ENCODE measurements around the gene HELZ.
"Not testable (repeated sequence)": the region's sequence is repeated elsewhere in the genome, so short reads cannot be mapped to it uniquely, and the experiment has no call there.

The HELZ gene

DNA sequence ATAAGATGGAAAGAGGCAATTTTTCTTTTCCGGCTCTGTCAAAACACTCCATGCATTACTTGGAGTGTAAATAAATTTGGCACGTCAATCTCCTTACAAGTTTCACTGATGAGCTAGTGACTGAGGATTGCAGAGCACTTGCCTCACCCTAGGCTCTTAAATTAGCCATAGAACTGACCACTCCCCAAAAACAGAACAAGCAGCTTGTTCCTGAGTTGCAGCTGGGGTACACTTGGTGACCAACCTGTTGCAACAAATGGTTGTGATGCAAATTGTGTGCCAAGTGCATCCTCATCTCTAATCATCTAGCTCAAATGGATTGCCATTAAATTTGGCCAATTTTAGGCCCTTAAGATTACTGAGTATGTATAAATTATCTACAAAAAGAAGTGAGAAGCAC, 133.7 kb downstream of the HELZ start:
- H3K27ac ChIP-seq (ENCODE audit: low read length): no peak overlapping the region
- H3K36me3 ChIP-seq (ENCODE audit: control insufficient read depth in 1 of 2, insufficient read depth in 2 of 2, low read length in 2 of 2): peaks cover 60 to 63% of the 10 kb centered on the region in 2 donors

DNA sequence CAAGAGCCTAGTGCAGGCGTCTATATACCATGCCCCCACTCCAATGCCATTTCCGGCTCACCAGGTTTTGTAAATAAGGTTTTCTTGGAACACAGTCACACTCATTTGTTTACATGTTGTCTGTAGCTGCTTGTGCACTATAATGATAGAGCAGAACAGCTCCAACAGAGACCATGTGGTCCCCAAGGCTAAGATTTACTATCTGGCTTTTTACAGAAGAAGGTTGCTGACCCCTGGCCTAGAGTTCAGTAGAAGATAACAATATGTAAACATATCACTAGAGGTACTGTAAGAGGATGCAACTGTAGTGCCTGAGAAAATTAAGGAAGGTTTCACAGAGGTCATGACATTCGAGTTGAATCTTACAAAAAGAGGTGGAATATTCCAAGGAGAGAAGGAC, 134.4 kb downstream of the HELZ start:
- H3K4me1 ChIP-seq (ENCODE audit: control insufficient read depth in 1 of 2, insufficient read depth in 2 of 2, low read length in 2 of 2): no peaks in the 10 kb centered on the region
- H3K9me3 ChIP-seq (ENCODE audit: control insufficient read depth in 1 of 2, low read length in 2 of 2): no peaks in the 10 kb centered on the region
- peaks cover 60 to 61% of the 10 kb centered on the region in 2 donors for H3K36me3 ChIP-seq (ENCODE audit: control insufficient read depth in 1 of 2, insufficient read depth in 2 of 2, low read length in 2 of 2)
- no peak overlapping the region for H3K27ac ChIP-seq (ENCODE audit: low read length)
- H3K27me3 ChIP-seq (ENCODE audit: low read depth, low read length): no peaks in the 10 kb centered on the region
- H3K4me3 ChIP-seq (ENCODE audit: low read depth in 1 of 2, low read length in 2 of 2): no peak overlapping the region

More for the DNA sequence above, 133.7 kb downstream of the HELZ start:
- Histone ChIP-seq H3K9me3 (ENCODE audit: control insufficient read depth in 1 of 2, low read length in 2 of 2) (peaks cover 0 to 4% of the 10 kb centered on the region in 2 donors), H3K4me3 (ENCODE audit: low read depth in 1 of 2, low read length in 2 of 2) (no peak overlapping the region), H3K4me1 (ENCODE audit: control insufficient read depth in 1 of 2, insufficient read depth in 2 of 2, low read length in 2 of 2) (no peaks in the 10 kb centered on the region), H3K27me3 (ENCODE audit: low read depth, low read length) (no peaks in the 10 kb centered on the region)

DNA sequence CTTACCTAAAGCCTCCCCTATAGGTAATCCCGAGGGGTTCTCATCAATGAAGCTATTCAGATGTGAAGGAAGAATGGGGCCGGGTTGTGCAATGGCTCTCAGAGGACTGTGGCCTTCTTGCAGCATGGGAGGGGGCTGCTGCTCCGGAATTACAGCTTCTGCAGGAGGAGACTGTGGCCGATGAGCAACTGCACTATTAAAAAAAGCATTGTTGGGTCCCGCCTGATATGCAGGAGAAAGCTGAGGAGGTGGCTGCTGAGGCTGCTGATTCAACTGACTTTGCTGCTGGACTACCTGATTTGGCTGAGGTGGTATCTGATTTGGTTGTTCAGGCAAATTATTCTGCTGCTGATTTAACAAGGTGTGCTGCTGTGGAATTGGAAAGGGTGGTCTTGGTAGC, 135.9 kb downstream of the HELZ start:
- H3K4me3 ChIP-seq (ENCODE audit: low read depth in 1 of 2, low read length in 2 of 2): no peak overlapping the region
- H3K9me3 ChIP-seq (ENCODE audit: control insufficient read depth in 1 of 2, low read length in 2 of 2): no peaks in the 10 kb centered on the region
- peaks cover 57 to 60% of the 10 kb centered on the region in 2 donors for H3K36me3 ChIP-seq (ENCODE audit: control insufficient read depth in 1 of 2, insufficient read depth in 2 of 2, low read length in 2 of 2)
- H3K4me1 ChIP-seq (ENCODE audit: control insufficient read depth in 1 of 2, insufficient read depth in 2 of 2, low read length in 2 of 2): no peaks in the 10 kb centered on the region
- H3K27me3 ChIP-seq (ENCODE audit: low read depth, low read length): no peaks in the 10 kb centered on the region
- H3K27ac ChIP-seq (ENCODE audit: low read length): no peak overlapping the region

DNA sequence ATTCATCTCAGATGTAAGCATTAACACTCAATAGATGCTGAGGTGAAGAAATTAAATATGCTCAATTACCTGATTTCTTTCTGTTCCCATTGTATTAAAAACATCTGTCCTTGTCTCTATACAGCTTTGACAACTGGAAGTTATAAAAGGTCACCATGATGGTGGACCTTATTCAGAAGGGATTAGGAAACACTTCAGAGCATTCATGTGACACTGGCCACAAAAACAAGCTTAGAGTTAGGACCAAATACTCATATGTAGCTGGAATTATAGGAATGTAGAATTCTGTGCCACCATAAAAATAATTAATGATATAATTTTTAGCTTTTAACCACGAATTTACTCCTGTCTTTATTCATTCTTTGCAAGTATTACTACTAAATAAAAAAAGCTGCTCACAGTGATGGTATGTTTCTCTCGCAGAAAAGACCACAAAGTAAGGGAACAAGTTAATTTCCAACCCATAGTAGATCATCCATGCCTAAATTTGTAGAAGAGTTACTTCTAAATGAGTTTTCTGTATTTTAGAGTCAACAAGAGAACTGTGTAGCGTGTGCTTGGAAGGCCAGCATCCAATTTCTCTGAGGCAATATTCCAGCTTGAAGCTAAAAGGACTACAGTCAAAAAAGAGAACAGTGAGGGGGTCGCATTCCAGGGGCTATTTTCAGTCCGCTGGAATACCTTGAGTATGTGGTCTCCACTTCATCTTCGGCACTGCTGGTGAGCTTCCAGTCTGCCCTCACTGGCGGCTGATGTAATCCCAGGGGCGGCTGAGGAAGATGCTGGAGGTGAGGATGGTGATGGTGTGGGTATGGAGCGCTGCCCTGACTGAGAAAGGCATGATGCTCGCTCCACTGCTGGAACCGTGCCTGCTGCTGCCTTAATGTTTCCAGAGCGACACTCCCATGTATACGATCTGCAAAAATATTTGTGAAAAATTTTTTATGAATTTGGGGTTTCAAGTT, 136.9 kb downstream of the HELZ start:
- H3K27ac ChIP-seq (ENCODE audit: low read length): no peak overlapping the region
- no peak overlapping the region for H3K4me3 ChIP-seq (ENCODE audit: low read depth in 1 of 2, low read length in 2 of 2)
- H3K4me1 ChIP-seq (ENCODE audit: control insufficient read depth in 1 of 2, insufficient read depth in 2 of 2, low read length in 2 of 2): no peaks in the 10 kb centered on the region
- H3K36me3 ChIP-seq (ENCODE audit: control insufficient read depth in 1 of 2, insufficient read depth in 2 of 2, low read length in 2 of 2): peaks cover 47 to 52% of the 10 kb centered on the region in 2 donors
- H3K27me3 ChIP-seq (ENCODE audit: low read depth, low read length): no peaks in the 10 kb centered on the region
- H3K9me3 ChIP-seq (ENCODE audit: control insufficient read depth in 1 of 2, low read length in 2 of 2): no peaks in the 10 kb centered on the region

DNA sequence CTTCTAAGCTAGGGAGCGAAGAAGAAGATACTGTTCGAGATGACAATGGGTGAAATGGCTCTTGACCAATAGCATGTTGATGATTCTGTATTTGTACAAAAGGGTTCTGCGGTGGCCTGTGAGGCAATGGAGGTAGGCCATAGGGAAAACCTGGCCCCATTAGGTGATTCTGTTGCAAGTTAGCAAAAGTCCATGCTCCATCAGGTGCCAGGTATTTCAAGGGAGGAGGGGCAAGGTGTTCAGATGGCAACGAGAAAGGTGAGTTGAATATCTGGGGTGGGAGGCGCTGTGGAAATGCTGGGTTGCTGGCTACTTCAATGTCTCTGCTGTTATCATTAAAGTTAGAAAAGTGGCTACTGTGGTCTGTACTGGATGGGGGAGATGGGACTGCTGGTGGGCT, 137.8 kb downstream of the HELZ start:
- H3K4me1 ChIP-seq (ENCODE audit: control insufficient read depth in 1 of 2, insufficient read depth in 2 of 2, low read length in 2 of 2): no peaks in the 10 kb centered on the region
- H3K27ac ChIP-seq (ENCODE audit: low read length): no peak overlapping the region
- H3K36me3 ChIP-seq (ENCODE audit: control insufficient read depth in 1 of 2, insufficient read depth in 2 of 2, low read length in 2 of 2): peaks cover 38 to 47% of the 10 kb centered on the region in 2 donors
- no peak overlapping the region for H3K4me3 ChIP-seq (ENCODE audit: low read depth in 1 of 2, low read length in 2 of 2)
- H3K9me3 ChIP-seq (ENCODE audit: control insufficient read depth in 1 of 2, low read length in 2 of 2): no peaks in the 10 kb centered on the region
- H3K27me3 ChIP-seq (ENCODE audit: low read depth, low read length): no peaks in the 10 kb centered on the region

DNA sequence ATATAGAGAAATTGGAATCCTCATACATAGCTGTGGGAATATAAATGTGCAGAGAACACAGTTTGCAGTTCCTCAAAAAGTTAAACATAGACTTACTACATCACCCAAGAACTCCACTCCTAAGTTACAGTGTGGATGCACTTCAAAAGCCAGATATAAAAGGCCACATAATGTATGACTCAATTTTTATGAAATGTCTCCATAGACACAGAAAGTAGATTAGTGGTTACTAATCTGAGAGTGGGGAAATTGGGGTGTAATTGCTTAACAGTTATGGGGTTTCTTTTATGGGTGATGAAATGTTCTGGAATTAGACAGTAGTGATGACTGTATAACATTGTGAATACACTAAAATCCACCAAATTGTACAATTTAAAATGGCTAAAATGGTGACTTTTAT, 139.8 kb downstream of the HELZ start:
- H3K27ac ChIP-seq (ENCODE audit: low read length): no peak overlapping the region
- no peaks in the 10 kb centered on the region for H3K27me3 ChIP-seq (ENCODE audit: low read depth, low read length)
- no peaks in the 10 kb centered on the region for H3K4me1 ChIP-seq (ENCODE audit: control insufficient read depth in 1 of 2, insufficient read depth in 2 of 2, low read length in 2 of 2)
- no peaks in the 10 kb centered on the region for H3K9me3 ChIP-seq (ENCODE audit: control insufficient read depth in 1 of 2, low read length in 2 of 2)
- peaks cover 27 to 28% of the 10 kb centered on the region in 2 donors for H3K36me3 ChIP-seq (ENCODE audit: control insufficient read depth in 1 of 2, insufficient read depth in 2 of 2, low read length in 2 of 2)
- H3K4me3 ChIP-seq (ENCODE audit: low read depth in 1 of 2, low read length in 2 of 2): no peak overlapping the region

DNA sequence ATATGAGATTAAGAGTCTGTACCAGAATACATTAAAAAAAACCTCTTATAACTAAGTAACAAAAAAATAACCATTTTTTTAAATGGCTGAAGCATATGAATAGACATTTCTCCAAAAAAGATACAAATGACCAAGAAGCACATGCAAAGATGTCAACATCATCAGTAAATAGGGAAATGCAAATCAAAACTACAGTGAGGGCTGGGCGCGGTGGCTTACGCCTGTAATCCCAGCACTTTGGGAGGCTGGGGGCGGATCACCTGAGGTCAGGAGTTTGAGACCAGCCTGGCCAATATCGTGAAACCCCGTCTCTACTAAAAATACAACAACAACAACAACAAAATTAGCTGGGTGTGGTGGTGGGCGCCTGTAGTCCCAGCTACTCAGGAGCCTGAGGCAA, 140.4 kb downstream of the HELZ start:
- not testable (repeated sequence) for H3K27ac ChIP-seq (ENCODE audit: low read length); H3K27me3 ChIP-seq (ENCODE audit: low read depth, low read length); H3K9me3 ChIP-seq (ENCODE audit: control insufficient read depth in 1 of 2, low read length in 2 of 2); H3K4me3 ChIP-seq (ENCODE audit: low read depth in 1 of 2, low read length in 2 of 2); H3K4me1 ChIP-seq (ENCODE audit: control insufficient read depth in 1 of 2, insufficient read depth in 2 of 2, low read length in 2 of 2)
- peaks cover 27 to 28% of the 10 kb centered on the region in 2 donors for H3K36me3 ChIP-seq (ENCODE audit: control insufficient read depth in 1 of 2, insufficient read depth in 2 of 2, low read length in 2 of 2)

DNA sequence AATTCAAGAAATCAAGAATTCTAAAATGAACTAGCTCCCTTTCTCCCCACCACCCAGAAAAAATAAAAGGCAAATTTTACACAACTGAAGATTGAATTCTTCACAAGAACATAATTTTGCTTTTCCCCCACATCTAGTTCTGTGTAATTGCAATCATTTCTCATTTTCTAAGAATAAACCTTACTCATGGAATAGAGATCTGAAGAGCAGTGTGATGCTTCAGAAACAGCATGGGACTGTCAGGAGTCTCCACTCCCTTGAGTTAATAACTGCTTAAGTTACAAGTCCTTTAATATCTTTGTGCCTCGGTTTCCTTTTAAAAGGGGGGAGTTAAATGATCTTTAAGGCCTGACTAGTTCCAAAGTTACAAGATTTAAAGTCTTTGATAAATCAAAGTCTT, 147.0 kb downstream of the HELZ start:
- Histone ChIP-seq H3K4me1 (ENCODE audit: control insufficient read depth in 1 of 2, insufficient read depth in 2 of 2, low read length in 2 of 2) (peaks cover 0 to 3% of the 10 kb centered on the region in 2 donors), H3K4me3 (ENCODE audit: low read depth in 1 of 2, low read length in 2 of 2) (no peak overlapping the region), H3K36me3 (ENCODE audit: control insufficient read depth in 1 of 2, insufficient read depth in 2 of 2, low read length in 2 of 2) (peaks cover 0 to 5% of the 10 kb centered on the region in 2 donors), H3K27ac (ENCODE audit: low read length) (no peak overlapping the region), H3K27me3 (ENCODE audit: low read depth, low read length) (no peaks in the 10 kb centered on the region), H3K9me3 (ENCODE audit: control insufficient read depth in 1 of 2, low read length in 2 of 2) (no peaks in the 10 kb centered on the region)

DNA sequence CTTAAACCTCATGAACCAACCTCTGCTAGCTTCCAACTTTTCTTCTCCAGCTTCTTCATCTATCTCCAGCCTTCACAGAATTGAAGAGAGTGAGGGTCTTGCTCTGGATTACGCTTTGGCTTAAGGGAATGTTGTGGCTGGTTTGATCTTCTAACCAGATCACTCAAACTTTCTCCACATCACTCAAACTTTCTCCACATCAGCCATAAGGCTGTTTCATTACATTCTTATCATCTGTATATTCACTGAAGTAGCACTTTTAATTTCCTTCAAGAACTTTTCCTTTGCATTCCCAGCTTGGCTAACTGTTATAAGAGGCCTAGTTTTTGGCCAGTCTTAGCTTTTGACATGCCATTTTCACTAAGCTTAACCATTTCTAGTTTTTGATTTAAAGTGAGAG, 148.4 kb downstream of the HELZ start:
- no peak overlapping the region for H3K4me3 ChIP-seq (ENCODE audit: low read depth in 1 of 2, low read length in 2 of 2)
- no peak overlapping the region for H3K27ac ChIP-seq (ENCODE audit: low read length)
- H3K36me3 ChIP-seq (ENCODE audit: control insufficient read depth in 1 of 2, insufficient read depth in 2 of 2, low read length in 2 of 2): peaks cover 0 to 5% of the 10 kb centered on the region in 2 donors
- H3K4me1 ChIP-seq (ENCODE audit: control insufficient read depth in 1 of 2, insufficient read depth in 2 of 2, low read length in 2 of 2): peaks cover 0 to 3% of the 10 kb centered on the region in 2 donors
- H3K27me3 ChIP-seq (ENCODE audit: low read depth, low read length): no peaks in the 10 kb centered on the region
- H3K9me3 ChIP-seq (ENCODE audit: control insufficient read depth in 1 of 2, low read length in 2 of 2): no peaks in the 10 kb centered on the region

DNA sequence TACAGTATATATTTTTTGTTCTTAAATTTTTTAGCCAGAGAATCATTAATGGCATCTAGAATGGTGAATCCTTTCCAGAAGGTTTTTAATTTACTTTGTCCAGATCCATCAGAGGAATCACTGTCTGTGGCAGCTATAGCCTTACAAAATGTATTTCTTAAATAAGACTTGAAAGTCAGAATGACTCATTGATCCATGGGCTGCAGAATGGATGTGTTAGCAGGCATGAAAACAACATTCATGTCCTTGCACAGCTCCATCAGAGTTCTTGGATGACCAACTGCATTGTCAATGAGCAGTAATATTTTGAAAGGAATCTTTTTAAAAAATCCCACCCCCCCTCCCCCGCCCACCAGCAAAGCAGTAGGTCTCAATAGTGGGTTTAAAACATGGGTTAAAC, 149.2 kb downstream of the HELZ start:
- Histone ChIP-seq H3K4me3 (ENCODE audit: low read depth in 1 of 2, low read length in 2 of 2) (no peak overlapping the region), H3K27ac (ENCODE audit: low read length) (no peak overlapping the region), H3K4me1 (ENCODE audit: control insufficient read depth in 1 of 2, insufficient read depth in 2 of 2, low read length in 2 of 2) (peaks cover 0 to 3% of the 10 kb centered on the region in 2 donors), H3K27me3 (ENCODE audit: low read depth, low read length) (no peaks in the 10 kb centered on the region), H3K36me3 (ENCODE audit: control insufficient read depth in 1 of 2, insufficient read depth in 2 of 2, low read length in 2 of 2) (peaks cover 0 to 5% of the 10 kb centered on the region in 2 donors), H3K9me3 (ENCODE audit: control insufficient read depth in 1 of 2, low read length in 2 of 2) (no peaks in the 10 kb centered on the region)

DNA sequence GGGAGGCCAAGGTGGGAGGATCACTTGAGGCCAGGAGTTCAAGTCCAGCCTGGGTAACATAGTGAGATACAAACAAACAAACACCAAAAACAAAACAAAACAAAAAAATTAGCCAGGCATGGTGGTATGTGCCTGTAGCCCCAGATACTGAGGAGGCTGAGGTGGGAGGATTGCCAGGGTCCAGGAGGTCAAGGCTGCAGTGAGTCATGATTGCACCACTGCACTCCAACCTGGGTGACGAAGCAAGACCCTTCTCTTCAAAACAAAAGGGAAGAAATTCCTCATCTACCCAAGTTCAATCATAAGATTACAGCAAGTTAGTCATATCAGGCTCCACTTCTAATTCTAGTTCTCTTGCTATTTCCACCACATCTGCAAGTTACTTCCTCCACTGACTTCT, 149.7 kb downstream of the HELZ start:
- H3K36me3 ChIP-seq (ENCODE audit: control insufficient read depth in 1 of 2, insufficient read depth in 2 of 2, low read length in 2 of 2); H3K4me1 ChIP-seq (ENCODE audit: control insufficient read depth in 1 of 2, insufficient read depth in 2 of 2, low read length in 2 of 2): not testable (repeated sequence)

More for the DNA sequence above, 149.7 kb downstream of the HELZ start:
- H3K27me3 ChIP-seq (ENCODE audit: low read depth, low read length); H3K27ac ChIP-seq (ENCODE audit: low read length); H3K9me3 ChIP-seq (ENCODE audit: control insufficient read depth in 1 of 2, low read length in 2 of 2); H3K4me3 ChIP-seq (ENCODE audit: low read depth in 1 of 2, low read length in 2 of 2): not testable (repeated sequence)
